GM03348 (cell line): Measurements from ENCODE around the gene SFMBT2.

ENCODE experiments used
- DNase-seq: peaks from one replicate; pipeline ENCODE4 v3.0.0; 2012; ENCODE audit warnings: low spot score

Gene SFMBT2

DNA sequence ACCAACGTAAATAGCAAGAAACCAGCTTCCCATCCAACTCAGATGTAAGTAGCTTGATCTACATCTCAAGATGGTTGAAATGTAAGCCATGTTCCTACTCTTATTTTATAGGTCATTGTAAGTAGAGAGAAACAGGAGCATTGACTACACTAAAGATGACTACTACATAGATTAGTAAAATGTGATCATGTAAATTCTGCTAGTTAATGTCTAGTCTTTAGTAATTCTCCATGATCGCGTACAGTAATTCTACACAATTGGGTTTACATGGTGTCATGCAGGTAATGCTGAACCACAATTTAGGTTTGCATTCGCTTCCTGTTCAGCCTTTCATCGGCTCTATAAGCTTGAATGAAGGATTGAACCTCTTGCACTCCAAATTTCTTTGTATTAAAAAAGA, 14.9 kb upstream of the SFMBT2 start:
- no peak for DNase-seq

DNA sequence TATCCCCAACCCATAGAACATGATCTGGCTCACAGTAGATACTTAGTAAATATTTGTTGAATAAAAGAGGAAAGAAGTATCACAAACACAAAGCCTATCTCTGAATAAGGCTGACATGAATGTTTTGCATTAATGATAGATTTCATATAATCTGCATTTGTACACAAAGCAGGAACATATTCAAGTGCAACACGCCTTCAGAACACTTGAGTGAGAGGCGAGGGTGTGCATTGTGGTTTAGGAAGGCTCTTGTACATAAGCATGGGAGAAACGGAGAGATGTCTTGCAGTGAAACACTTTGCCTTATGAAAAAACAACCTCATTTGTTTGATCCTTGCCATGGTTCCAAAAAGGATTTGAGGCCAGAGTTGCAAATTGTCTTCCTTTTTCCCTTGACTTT, 14.1 kb upstream of the SFMBT2 start:
- no peak for DNase-seq

DNA sequence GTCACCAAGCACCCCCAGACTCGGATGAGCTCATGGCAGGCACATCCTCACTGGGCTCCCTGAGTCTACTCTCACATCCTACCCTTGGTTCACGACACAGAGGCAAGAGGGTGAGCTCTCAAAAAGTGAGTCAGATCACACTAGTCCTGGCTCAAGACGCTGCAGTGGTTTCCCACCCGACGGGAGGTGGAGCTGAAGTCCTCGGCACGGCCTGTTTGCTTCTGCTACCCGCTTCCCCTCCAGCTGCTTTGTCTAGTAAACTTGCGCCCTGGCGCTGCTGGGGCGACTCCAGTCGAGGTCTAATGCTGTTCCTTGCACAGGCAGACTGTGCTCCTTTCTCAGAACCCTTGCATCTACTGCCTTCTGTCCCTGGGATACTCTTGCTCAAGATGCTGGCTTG, 13.5 kb upstream of the SFMBT2 start:
- no peak for DNase-seq

DNA sequence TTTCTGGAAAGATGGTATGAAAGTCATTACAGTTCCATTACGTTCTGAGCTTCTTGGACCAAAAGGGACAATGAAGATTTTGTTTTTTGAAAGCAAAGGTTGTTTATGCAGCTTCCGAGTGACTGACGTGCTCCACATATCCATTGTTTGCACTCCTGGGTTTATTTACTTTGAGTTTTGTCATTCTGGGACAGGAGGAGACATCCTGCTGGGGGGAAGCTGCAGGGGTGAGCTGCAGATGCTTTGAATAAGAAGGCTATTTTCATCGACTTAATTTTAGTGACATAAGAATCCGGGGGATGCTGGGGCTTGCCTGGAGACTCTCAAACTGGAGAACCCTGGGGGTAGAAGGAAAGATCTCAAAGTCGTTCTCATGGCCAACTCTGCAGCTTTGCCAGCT, 12.7 kb upstream of the SFMBT2 start:
- no peak for DNase-seq

- no peak for DNase-seq
Observed at GRCh38 chr10:7421526-7421925, 10.7 kb upstream of the SFMBT2 start.

- no peak for DNase-seq
Observed at GRCh38 chr10:7419998-7420397, 9.2 kb upstream of the SFMBT2 start.

DNA sequence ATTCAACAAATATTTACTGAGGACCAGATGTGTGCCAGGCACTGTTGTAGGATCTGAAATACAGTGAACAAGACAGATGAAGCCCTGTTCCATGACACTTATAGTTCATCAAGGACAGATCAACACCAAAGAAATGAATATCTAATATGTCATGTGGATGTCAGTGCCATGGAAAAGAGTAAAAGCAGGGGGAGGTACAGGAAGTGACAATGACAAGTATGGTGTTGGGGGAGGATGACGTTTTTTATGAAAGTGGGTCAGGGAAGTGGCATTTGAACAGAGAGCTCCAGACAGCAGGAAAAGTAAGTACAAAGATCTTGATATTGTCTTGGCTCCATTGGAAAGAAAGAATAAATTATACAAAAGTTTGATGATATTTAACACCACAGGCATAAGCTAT, 7.0 kb upstream of the SFMBT2 start:
- no peak for DNase-seq

DNA sequence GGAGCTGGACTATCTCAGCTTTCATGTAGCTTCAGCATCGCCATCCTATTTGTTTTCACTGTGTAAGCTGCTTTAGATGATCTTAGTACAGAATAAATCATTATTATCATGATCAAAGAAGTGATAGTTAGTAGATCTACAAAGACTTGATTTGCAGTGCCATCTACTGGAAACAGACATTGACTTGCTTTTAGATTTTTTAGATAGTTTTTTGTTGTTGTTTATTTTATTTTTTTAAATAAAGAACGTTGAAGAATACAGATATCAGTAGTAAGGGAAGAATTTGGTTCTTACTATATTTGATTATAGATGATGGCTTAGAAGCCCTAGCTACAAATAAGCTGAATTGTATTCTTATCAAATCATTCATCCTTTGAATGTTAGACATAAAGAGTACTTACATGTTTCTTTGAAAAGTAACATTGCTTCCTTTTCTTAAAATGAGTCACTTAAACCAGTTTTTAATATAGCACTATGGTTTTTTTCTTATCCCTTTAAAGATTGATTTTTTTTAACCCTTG, 6.3 kb upstream of the SFMBT2 start:
- peak; percentile 42 for DNase-seq

DNA sequence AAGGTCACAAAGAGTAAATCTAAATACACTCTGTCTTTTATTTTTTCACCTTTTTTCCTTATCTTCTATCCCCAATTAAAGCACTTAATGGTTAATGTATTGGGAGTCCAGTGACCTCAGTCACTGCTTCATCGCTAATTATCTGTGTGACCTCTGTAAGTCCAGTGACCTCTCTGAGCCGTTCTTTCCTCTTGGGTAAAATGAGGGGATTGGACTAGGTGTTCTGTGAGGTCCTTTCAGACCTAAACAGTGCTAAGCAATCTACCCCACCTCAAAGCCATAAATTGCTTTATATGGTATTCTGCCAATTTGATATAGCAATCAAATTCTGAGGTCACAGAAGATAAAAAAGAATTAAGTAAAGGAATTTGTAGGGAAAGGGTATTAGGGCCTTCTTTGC, 3.9 kb upstream of the SFMBT2 start:
- DNase-seq = no peak

DNA sequence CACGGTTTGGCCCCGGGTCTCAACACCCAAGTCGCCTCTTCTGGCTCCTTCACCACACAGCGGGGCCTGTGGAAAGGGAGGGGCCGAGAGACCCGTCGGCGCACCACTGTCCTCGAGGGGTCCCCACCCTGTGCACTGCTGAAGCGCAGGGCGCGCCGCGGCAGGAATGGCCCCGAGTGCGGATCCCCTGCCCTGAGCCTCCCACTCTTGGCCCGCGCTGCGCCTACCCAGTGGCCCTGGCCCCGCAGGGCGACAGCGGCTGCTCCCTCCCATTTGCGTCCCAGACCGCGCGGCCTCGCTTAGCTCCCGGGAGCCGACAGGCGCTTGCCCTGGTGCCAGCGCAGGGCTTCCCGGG, 2.1 kb upstream of the SFMBT2 start:
- DNase-seq = no peak

DNA sequence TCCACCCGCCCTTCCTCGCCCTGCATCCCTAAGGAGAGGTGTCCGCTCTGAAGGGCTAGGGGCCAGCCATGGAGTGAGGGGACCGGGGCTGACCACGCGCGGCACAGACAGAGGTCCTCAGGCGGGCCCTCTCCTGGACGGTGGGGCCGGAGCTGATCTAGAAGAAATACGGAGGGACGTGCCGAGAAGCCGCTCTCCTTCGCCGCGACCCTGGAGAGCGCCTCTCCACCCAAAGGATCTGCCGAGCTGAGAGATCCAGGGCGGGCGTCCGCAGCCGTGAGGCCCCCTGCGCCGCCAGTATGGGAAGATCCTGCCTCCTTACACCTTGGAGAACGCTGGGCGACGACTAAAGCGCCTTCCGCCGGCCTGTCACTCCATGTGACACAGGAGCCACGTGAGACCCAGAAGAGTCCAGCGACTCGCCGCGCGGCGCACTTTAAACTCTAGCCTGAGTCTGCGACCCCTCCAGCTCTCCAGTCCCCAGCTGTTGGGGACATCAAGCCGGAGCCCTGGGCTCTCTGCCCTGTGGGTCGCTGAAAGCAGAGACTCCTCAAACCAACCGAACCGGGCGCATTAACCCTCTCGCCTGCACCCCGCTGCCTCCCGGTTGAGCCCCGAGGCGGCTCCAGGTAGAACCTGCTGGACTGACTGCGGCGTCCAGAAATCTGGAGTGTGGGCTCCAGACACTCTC, 1.5 kb upstream of the SFMBT2 start:
- DNase-seq = no peak

- no peak for DNase-seq
Observed at GRCh38 chr10:7411671-7412128, 866 bp upstream of the SFMBT2 start.

- peak; percentile 24 for DNase-seq
Observed at GRCh38 chr10:7410301-7410861, 453 bp downstream of the SFMBT2 start.

- no peak for DNase-seq
Observed at GRCh38 chr10:7409732-7410168, 1.1 kb downstream of the SFMBT2 start.

GRCh38 chr10:7409045-7409731, 1.6 kb downstream of the SFMBT2 start:
- no peak for DNase-seq

GRCh38 chr10:7408291-7409044, 2.4 kb downstream of the SFMBT2 start:
- DNase-seq = peak; percentile 66

DNA sequence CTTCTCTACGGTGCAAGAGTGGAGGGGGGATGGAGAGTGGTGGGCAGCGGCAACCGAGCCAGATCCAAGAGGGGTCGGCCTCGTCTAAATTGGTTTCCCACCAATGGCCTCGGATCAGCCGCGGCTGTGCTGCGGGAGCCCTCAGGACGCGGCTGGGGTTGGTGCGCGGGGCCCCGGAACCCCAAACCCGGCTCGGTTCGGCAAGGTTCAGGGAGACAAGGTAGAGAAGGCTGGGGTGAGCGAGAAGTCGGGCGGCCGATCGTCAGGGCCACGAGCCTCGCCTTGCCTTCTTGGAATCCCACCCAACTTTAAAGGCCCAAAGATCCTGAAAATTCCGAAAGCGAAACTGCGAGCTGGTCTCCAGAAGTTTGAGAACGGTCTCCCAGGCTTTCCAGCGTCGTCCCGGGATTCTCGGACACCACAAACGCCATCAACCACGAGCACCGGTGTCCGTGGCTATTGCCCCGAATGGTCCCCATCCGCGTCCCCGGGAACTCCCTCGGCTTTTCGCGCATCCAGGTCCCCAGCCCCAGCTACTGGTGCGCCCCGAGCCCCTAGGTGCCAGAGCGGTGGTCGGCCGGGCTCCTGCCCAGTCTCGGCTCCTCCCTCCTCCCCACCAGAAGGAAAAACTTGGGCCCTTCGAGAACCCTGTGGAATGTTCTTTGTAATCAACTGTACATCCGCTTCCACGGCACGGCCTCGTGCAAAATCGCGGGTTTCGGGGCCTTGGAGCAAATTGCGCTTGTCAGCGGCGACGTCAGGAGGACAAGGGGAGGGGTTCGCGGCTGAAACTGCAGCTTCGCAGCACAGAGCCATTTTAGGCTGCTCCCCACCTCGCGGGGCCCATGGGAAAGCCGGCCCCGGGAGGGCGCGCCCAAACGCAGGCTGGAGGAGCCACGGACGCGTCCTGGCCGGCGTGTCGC, 3.2 kb downstream of the SFMBT2 start:
- no peak for DNase-seq

- no peak for DNase-seq
Observed at GRCh38 chr10:7406712-7407333, 4.0 kb downstream of the SFMBT2 start.

- DNase-seq = no peak
Observed at GRCh38 chr10:7405637-7406036, 5.2 kb downstream of the SFMBT2 start.

DNA sequence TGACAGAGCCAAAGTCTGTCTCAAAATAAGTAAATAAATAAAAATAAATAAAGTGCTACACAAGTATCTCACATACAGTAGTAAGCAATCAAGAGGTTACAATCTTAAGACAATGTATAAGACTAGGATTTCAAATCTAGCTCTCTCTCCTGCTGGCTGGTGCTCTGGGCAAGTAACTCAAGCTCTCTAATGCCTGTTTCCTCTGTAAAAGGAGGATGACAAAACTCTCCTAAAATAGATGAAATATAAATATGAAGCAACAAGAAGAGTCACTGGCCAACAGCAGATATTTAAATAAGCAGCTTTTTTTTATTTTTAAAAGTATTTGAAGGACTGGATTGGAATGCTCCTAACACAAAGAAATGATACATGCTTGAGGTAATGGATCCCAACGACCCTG, 7.2 kb downstream of the SFMBT2 start:
- no peak for DNase-seq

GRCh38 chr10:7401782-7402181, 9.1 kb downstream of the SFMBT2 start:
- DNase-seq = no peak
